Stimulated activated CD4-positive, alpha-beta T cell treated with anti-CD3 and anti-CD28 coated beads, Interleukin-2, amount 100 ng/mL, for 4 hours (primary cell): ENCODE measurements around the gene ADAMTS7.
"Not testable (repeated sequence)": the region's sequence is repeated elsewhere in the genome, so short reads cannot be mapped to it uniquely, and the experiment has no call there.

Experiments
- DNase-seq: peaks from one replicate; pipeline ENCODE4 v3.0.0-alpha.2; 2020; ENCODE audit warnings: low read depth

Gene ADAMTS7

GRCh38 chr15:78752492-78753358 is 58.5 kb downstream of the ADAMTS7 start:
- no peak for DNase-seq

- DNase-seq: no peak
These were observed 59.7 kb downstream of the ADAMTS7 start for GRCh38 chr15:78751602-78751979.

DNA sequence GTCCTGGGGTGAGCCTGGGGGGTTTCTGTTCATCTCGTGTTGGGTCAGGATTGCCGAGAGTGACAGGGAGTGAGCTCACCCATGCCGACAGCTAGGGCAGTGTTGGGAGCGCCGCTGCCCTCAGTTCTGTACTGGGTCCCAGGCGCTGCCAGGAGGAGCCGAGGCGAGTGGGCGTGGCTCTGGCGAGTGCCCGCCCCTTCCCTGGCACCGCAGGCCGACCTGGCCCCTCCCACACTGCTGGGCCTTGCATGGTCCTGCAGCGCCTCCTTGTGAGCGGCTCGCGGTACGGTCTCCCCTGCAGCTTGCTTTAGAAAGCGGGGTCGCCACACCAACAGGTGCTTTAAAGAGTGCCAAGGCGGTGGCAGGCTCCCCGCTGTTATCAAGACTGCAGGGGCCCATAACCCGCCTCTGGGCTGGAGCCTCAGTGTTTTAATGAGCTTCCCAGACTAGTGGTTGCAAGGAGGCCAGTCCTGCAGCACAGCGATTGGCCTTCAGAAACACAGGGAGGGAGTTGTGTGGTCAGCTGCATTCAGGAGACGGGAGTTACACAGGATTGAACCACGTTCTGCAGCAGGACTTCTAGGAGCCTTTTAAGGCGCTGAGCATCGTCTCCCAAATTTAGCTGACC is 60.2 kb downstream of the ADAMTS7 start:
- DNase-seq: peak; percentile 88

DNA sequence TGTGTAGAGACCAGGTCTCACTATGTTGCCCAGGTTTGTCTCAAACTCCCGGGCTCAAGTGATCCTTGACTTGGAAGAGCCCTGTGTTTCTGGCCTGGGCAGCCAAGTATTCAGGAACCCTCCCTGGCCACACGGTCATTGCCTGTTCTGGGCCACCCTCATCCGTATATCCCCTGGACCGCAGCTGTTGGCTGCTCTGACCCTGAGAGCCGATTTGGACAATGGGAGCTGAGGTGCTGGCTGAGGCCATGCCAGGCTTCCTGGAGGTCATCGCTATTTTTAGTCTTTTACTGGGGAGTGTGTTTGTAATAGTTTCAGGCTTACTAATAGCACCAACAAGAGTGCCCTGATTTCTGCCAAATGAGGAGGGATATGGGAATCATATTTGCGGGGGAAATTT is 60.7 kb downstream of the ADAMTS7 start:
- no peak for DNase-seq

GRCh38 chr15:78749831-78750230 is 61.4 kb downstream of the ADAMTS7 start:
- no peak for DNase-seq

DNA sequence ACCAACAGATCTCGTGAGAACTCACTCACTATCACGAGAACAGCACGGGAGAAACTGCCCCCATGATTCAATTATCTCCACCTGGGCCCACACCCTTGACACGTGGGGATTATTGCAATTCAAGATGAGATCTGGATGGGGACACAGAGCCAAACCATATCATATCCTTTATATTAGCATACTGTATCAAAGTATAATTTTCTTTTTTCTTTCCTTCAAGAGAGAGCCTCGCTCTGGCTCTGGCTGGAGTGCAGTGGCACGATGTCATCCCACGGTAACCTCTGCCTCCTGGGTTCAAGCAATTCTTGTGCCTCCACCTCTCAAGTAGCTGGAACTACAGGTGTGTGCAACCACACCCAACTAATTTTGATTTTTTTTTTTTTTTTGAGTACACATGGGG is 63.4 kb downstream of the ADAMTS7 start:
- DNase-seq: not testable (repeated sequence)

DNA sequence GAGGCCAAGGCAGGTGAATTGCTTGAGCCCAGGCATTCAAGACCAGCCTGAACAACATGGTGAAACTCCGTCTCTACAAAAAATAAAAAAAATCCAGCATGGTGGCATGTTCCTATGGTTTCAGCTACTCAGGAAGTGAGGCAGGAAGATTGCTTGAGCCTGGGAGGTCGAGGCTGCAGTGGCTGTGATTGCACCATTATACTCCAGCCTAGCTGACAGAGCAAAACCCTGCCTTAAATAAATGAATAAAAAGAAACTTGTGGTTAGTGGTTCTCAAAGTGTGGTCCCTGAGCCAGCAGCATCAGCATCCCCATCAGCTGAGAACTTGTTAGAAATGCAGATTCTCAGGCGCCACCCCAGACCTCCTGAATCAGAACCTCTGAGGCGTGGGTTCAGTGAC is 69.6 kb downstream of the ADAMTS7 start:
- not testable (repeated sequence) for DNase-seq

DNA sequence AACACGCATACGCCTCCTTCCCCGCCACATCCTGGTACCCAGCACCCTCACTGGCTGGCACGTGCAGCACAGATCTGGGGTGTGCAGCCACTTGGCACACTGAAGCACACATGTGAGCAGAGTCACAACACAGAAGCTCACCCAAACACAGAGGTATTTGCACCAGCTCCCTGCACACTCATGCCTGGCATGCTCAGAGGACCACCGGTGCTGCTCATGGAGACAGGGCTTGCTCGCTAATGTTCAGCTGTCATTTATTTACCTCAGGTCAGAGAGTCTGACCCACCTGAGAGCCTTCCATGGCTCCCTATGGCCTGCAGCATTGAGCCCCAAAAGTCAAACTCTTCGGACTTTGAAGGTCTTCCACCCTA is 70.4 kb downstream of the ADAMTS7 start:
- no peak for DNase-seq

DNA sequence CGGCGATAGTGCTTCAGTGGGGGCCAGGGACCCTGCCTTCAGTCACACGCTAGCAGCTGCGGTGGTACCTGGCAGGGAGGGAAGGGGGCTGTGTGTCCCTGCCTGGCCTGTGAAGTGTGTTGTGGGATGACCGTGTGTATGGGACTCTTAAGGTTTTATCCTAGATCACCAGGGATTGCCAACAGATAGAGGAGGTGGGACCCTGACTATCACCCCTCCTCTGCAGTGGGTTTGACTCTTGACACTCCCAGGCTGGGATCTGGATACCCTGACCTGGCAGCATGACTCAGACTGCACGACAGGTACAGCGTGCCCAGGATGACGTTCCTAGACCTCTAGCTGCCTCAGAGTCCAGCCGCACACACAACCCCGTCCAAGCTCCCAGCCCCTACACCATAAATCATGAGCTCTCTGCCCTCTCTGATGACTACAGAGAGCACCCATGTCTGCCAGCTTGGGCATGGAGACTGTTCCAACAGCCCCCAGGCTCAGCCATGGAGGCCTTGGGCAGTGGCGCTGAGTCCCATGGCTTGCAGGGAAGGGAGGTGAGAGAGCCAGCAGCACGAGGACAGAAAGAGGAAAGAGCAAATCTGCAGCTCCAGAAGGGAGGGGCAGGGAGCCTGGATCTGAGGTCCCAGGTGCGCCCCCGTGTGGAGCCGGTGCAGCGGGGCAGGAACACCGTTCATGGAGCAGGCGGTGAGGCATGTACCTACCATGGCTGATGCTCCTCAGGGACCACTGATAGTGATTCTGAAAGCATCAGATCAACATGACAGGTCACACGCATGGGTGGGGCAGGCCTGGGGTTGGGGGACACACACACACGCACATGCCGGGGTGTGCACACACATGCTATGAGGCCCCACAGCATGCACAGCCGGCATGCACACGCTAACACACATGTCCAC is 71.0 kb downstream of the ADAMTS7 start:
- DNase-seq: no peak

DNA sequence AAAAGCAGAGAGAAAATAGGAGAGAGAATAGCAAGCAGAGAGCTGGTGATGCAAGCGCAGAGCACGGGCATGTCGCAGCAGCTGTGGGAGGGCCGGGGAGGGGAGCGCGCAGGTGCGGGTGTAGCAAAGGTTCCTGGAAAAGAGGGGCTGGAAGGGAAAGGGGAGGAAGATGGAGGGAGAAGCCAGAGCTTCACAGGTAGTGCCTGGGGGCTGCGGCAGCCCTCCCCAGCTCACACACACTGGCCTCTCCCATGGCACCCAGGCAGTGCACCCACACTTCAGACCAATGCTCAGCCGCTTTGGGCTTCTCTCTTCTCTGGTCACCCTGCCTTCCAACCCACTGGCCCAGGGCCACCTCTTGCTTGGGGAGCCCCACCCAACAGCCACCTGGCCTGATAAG is 72.1 kb downstream of the ADAMTS7 start:
- no peak for DNase-seq

- DNase-seq: not testable (repeated sequence)
These were observed 73.2 kb downstream of the ADAMTS7 start for GRCh38 chr15:78737931-78738558.

DNA sequence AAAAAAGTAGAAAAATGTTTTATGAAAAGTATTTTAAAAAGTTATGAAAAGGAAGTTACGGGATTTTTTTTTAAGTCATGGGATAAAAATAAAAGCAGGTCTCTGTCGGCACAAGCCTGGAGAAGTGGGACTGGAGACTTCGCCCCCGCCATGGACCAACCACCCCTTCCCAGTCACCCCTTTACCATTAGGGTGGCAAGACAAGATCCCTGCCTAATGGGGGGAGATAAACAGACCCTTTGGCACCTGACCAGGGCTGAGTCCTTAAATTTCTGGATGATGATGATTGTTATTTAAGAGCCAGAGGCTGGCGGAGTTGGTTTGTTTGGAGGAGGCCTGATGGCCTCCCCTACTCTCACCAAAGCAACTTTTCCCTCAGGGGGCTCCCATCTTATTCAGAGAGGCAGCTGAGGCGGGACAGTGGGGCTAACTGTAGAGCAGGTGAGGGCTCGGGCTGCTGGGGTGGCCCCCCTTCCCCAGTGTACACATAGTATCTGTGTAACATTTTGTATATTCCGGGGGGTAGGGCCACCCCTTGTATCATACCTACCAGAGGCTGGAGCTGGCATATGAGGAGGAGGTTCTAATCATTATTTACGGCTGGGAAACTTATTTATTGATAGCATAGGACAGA is 74.0 kb downstream of the ADAMTS7 start:
- no peak for DNase-seq

- DNase-seq: not testable (repeated sequence)
These were observed 75.0 kb downstream of the ADAMTS7 start for GRCh38 chr15:78736286-78736685.

DNA sequence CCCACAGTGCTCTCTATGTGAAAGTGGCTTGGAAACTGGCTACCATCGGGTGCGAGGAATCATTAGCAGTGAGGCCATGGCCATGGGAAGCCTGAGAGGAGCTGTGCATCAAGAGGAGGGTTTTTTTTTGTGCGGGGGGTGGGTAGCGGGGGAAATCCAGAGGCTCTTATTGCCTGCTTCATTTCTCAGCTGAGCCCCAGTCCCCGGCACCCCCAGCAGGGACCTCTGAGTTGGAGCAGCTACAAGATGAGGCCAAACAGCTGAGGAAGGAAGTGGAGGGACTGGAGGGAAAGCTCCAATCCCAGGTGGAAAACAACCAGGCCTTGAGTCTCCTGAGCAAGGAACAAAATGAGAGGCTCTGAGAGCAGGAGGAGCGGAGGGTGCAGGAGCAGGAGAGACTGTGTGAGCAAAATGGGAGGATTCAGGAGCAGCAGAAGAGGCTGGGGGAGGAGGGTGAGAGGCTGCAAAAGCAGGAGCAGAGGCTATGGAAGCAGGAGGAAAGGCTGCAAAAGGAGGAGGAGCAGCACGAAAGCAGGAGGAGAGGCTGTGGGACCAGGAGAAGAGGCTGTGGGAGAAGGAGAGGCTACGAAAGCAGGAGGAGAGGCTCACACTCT is 76.7 kb downstream of the ADAMTS7 start:
- DNase-seq: no peak

DNA sequence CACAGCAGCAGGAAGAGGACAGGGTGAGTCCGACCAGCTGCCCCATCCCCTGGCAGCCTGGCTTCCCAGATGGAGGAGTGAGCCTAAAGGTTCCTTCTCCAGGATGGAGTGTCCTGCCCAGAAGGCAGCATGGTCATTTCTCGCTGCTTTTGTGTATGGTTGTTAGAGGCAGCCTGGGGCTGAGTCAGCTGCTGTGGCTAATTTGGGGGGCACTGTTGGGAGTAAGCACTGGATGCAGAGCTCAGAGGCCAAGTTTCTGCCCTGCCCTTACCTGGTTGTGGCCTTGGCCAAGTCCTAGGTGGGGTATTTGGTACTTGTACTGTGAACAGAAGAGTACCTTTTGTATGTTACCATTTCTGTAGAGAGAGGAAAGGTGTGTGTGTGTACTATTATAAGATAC is 78.6 kb downstream of the ADAMTS7 start:
- no peak for DNase-seq

DNA sequence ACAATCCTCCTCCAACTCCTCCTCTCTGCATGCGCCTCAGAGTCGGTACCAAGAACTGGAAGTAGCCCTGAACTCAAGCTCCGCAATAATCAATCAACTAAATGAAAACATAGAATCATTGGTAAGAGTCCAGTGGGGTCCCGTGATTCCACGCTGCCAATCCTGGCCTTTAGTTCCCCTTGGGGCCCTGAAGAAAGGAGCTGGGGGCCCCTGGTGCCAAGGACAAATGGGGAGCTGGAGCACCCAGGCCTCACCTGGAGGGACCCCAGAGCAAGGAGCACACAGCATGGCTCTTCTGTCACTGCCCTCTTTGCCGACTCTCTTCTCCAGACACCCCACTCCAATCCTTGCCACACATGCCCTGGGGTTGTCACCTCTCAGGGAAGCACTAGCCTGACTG is 80.3 kb downstream of the ADAMTS7 start:
- no peak for DNase-seq

DNA sequence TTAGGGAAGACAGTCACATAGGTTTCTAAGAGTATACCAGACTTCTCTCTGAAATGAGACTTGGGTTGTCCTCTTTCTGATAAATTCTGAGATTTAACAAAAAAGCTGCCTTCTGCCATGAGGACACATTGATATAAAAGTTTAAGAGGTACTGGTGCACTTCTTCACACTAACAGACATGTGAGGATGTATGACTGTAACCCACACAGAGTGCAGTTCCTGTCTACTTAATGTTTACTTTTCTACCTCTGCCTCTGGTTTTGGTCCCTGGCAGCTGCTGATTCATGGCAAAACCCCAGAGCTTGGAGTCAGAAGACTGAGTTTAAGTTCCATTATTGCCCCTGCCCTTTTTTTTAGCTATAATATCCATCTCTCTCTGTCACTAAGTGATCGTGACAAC is 82.8 kb downstream of the ADAMTS7 start:
- DNase-seq: not testable (repeated sequence)

DNA sequence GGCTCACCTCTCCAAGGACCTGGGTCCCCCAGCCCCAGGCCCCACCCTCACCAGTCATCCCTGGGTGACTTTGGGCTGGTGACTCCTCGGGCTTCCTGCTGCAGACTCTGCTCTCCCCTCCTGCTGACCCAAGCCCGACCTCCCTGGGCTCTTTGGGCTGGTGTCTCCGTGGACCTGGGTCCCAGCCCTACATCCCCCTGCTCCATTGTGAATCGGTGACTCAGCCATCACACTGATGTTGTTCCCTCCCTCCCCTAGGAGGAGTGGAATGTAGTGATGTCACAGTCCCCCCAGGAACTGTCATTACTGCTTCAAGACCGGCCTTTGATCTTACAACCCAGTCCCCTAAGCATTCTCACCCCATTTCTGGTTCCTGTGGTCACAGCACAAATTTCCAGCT is 83.7 kb downstream of the ADAMTS7 start:
- DNase-seq: no peak

DNA sequence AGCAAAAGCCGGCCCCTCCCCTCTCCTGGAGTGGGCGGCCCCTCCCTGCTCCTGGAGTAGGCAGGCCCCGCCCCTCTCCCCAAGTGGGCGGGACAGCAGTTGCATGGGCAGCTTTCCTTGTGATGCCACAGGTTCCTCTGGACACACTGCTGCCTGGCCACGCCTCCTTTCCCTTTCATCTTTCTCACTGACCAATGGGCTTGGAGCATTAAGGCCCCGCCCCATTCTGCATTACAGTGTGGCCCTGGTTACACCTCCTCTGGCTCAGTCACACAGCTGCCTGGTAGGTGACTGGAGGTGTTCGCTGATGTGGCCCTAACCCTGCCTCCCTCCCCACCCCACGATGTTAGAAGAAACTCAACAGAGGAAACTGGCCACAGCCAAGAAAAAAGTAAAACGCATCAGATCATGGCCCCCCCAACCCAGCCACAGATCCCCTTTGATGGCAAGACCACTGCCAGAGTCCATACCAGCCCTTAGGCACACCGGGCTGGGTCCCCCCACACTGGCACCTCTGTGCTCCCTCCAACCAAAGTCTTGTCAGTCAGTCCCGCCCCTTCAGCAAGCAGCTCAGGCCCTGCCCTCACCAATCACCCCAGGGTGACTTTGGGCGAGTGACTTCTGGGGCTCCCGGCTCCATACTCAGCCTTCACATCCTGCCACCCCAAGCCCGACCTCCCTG is 84.3 kb downstream of the ADAMTS7 start:
- DNase-seq: no peak

DNA sequence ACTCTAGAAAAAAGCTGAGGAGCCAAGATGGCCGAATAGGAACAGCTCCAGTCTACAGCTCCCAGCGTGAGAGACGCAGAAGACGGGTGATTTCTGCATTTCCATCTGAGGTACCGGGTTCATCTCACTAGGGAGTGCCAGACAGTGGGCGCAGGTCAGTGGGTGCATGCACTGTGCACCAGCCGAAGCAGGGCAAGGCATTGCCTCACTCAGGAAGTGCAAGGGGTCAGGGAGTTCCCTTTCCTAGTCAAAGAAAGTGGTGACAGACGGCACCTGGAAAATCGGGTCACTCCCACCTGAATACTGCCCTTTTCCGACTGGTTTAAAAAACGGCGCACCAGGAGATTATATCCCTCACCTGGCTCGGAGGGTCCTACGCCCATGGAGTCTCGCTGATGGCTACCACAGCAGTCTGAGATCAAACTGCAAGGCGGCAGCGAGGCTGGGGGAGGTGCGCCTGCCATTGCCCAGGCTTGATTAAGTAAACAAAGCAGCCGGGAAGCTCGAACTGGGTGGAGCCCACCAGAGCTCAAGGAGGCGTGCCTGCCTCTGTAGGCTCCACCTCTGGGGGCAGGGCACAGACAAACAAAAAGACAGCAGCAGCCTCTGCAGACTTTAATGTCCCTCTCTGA is 91.3 kb downstream of the ADAMTS7 start:
- not testable (repeated sequence) for DNase-seq
